CD14-positive monocyte (primary cell): ENCODE results near the gene ZNF552. TPM values are rescaled to one million over a fixed set of nuclear protein-coding genes. Genes with fewer than 3 reads are reported as not detected.

Source experiments
- DNase-seq, 3 donors: peaks; one replicate each; pipeline ENCODE4 v3.0.0-alpha.2; 2011 to 2022
- H2AFZ ChIP-seq: 2 replicates; pipeline ENCODE4 v1.6.0; 2012; ENCODE audit warnings: mild to moderate bottlenecking, low read depth, low read length, inconsistent platforms; ENCODE audit not compliant: insufficient read depth, poor library complexity, severe bottlenecking
- H3K27ac ChIP-seq, 2 donors: 1 replicate in 1 of 2; 2 replicates in 1 of 2; pipeline ENCODE4 v1.5.1; 2012 to 2013; ENCODE audit warnings: low read length in 2 of 2, control low read depth in 1 of 2, inconsistent platforms in 1 of 2, low read depth in 1 of 2, mild to moderate bottlenecking in 1 of 2
- H3K27me3 ChIP-seq, 2 donors: one replicate each; pipeline versions ENCODE4 v1.6.0 to v1.6.1; 2011 to 2013; ENCODE audit warnings: low read length in 2 of 2; ENCODE audit not compliant: control insufficient read depth in 2 of 2, insufficient read depth in 2 of 2
- H3K36me3 ChIP-seq, 2 donors: replicated peaks in 1 of 2; 1 replicate in 1 of 2; 2 replicates in 1 of 2; pipeline versions ENCODE4 v1.5.1 to v1.6.1; 2012 to 2013; ENCODE audit warnings: low read length in 2 of 2, control low read depth in 1 of 2, inconsistent platforms in 1 of 2, mild to moderate bottlenecking in 1 of 2; ENCODE audit not compliant: insufficient read depth in 2 of 2, control insufficient read depth in 1 of 2
- H3K4me1 ChIP-seq, 2 donors: 1 replicate in 1 of 2; 2 replicates in 1 of 2; pipeline versions ENCODE4 v1.5.1 to v1.6.1; 2012 to 2013; ENCODE audit warnings: low read length in 2 of 2, control low read depth in 1 of 2, inconsistent platforms in 1 of 2, mild to moderate bottlenecking in 1 of 2, moderate library complexity in 1 of 2; ENCODE audit not compliant: insufficient read depth in 2 of 2, control insufficient read depth in 1 of 2
- H3K4me2 ChIP-seq: replicated peaks from 2 replicates; pipeline ENCODE3; 2012; ENCODE audit warnings: low read length, moderate library complexity, mild to moderate bottlenecking; ENCODE audit not compliant: poor library complexity, severe bottlenecking; ENCODE audit errors: extremely low read depth
- H3K4me3 ChIP-seq, 3 experiments: fragments of 200-600 bp in 1 of 3; sonication (generic) in 1 of 3; replicated peaks in 1 of 3; 1 replicate in 2 of 3; 2 replicates in 1 of 3; pipeline ENCODE4 v1.5.1; 2011 to 2013; ENCODE audit warnings: low read length in 3 of 3, mild to moderate bottlenecking in 3 of 3, control low read depth in 2 of 3, low read depth in 2 of 3, inconsistent platforms in 1 of 3, moderate library complexity in 1 of 3
- H3K79me2 ChIP-seq: 2 replicates; pipeline ENCODE4 v1.6.0; 2012; ENCODE audit warnings: mild to moderate bottlenecking, control low read depth, inconsistent platforms, low read length, moderate library complexity; ENCODE audit not compliant: insufficient read depth
- H3K9ac ChIP-seq: 2 replicates; pipeline ENCODE4 v1.6.0; 2017; ENCODE audit warnings: low read length, mild to moderate bottlenecking; ENCODE audit not compliant: insufficient read depth, poor library complexity, severe bottlenecking
- H3K9me3 ChIP-seq, 2 donors: replicated peaks in 1 of 2; 1 replicate in 1 of 2; 2 replicates in 1 of 2; pipeline versions ENCODE4 v1.5.1 to v1.6.1; 2012 to 2013; ENCODE audit warnings: low read length in 2 of 2, control low read depth in 1 of 2; ENCODE audit not compliant: control insufficient read depth in 1 of 2, insufficient read depth in 1 of 2
- H4K20me1 ChIP-seq: 2 replicates; pipeline ENCODE4 v1.6.0; 2012; ENCODE audit warnings: mild to moderate bottlenecking, low read length, control low read depth, moderate library complexity; ENCODE audit not compliant: insufficient read depth
- H3K27ac Mint-ChIP-seq, 7 donors: one replicate each; pipeline ENCODE4 v1.8.0; 2020; ENCODE audit warnings: mild to moderate bottlenecking in 7 of 7, mixed read lengths in 7 of 7, moderate library complexity in 6 of 7, inconsistent platforms in 2 of 7
- H3K27me3 Mint-ChIP-seq, 3 donors: one replicate each; pipeline ENCODE4 v1.8.0; 2021 to 2022; ENCODE audit warnings: low read depth in 3 of 3, mild to moderate bottlenecking in 3 of 3, mixed read lengths in 3 of 3, moderate library complexity in 3 of 3, inconsistent platforms in 1 of 3
- H3K36me3 Mint-ChIP-seq, 2 donors: one replicate each; pipeline ENCODE4 v1.8.0; 2020; ENCODE audit warnings: mixed read lengths in 2 of 2, inconsistent platforms in 1 of 2, mild to moderate bottlenecking in 1 of 2
- H3K4me1 Mint-ChIP-seq: one replicate; pipeline ENCODE4 v1.8.0; 2020; ENCODE audit warnings: mild to moderate bottlenecking, mixed read lengths
- H3K4me3 Mint-ChIP-seq, 2 donors: one replicate each; pipeline ENCODE4 v1.8.0; 2020; ENCODE audit warnings: mild to moderate bottlenecking in 2 of 2, mixed read lengths in 2 of 2, moderate library complexity in 1 of 2
- H3K9me3 Mint-ChIP-seq, 7 donors: one replicate each; pipeline ENCODE4 v1.8.0; 2020 to 2022; ENCODE audit warnings: mixed read lengths in 7 of 7, mild to moderate bottlenecking in 6 of 7, moderate library complexity in 6 of 7, inconsistent platforms in 2 of 7
- CTCF ChIP-seq: fragments of 200-600 bp; IDR thresholded peaks from one replicate; pipeline ENCODE4 v1.8.0; 2022; ENCODE audit warnings: antibody characterized with exemption, mild to moderate bottlenecking
- WGBS: methylation state at CpG from one replicate; pipeline ENCODE4 v1.1.5; 2013; ENCODE audit warnings: missing lambda C conversion rate; ENCODE audit not compliant: insufficient coverage; 5-methylcytosine and 5-hydroxymethylcytosine counted together
- intact Hi-C, 2 donors: fragments of 100-400 bp; cut with micrococcal nuclease; formaldehyde crosslinking; loops; one replicate each; pipeline versions ENCODE4 v1.15.0 to v1.15.1; 2023
- polyA plus RNA-seq, 3 donors: library from polyadenylated mRNA; depleted of rRNA in 1 of 3; unstranded in 2 of 3; stranded (reverse) in 1 of 3; fragments of 300-500 nt in 2 of 3; fragments of >200 nt in 1 of 3; fragmentation: Illumina TruSeq in 2 of 3; gene quantifications; 1 replicate in 2 of 3; 2 replicates in 1 of 3; pipeline ENCODE4 v1.2.3, GENCODE V29; 2012 to 2021

ZNF552 gene
- polyA plus RNA-seq, 3 donors = 2.0 to 4.3 (median 2.9) TPM

GRCh38 chr19:57771417-57771816, 43.3 kb downstream of the ZNF552 start:
- Histone ChIP-seq H3K27me3 (no peaks in the 10 kb centered on the region), H3K9ac (no peak overlapping the region), H2AFZ (no peak overlapping the region), H3K4me2 (no peak overlapping the region), H3K4me3 (peak overlapping the region in 1 of 3 experiments; percentile 20), H3K27ac (no peak overlapping the region), H3K79me2 (peaks cover 63% of the 10 kb centered on the region), H4K20me1 (no peaks in the 10 kb centered on the region), H3K9me3 (peaks cover 68 to 78% of the 10 kb centered on the region in 2 donors), H3K36me3 (peaks cover 13 to 48% of the 10 kb centered on the region in 2 donors), H3K4me1 (peaks cover 11 to 18% of the 10 kb centered on the region in 2 donors)
- TF ChIP-seq CTCF = no peak
- no peak overlapping the region for H3K4me3 Mint-ChIP-seq
- H3K9me3 Mint-ChIP-seq = peaks cover 39 to 93% (median 84%) of the 10 kb centered on the region in 7 donors
- peak overlapping the region in 3 of 7 donors; percentile 15 to 52 (median 50) for H3K27ac Mint-ChIP-seq
- H3K36me3 Mint-ChIP-seq = peaks cover 40 to 68% of the 10 kb centered on the region in 2 donors
- DNase-seq = no peak
- intact Hi-C loops = loop anchor here in 1 of 2 donors (5.0 kb wide), 1 partner anchor 41 kb away; the partner anchor contains the start of gene ZNF552
- WGBS = 86% methylated on average over 2 of the region's 4 CpGs
- peaks cover 0 to 1% (median 0%) of the 10 kb centered on the region in 3 donors for H3K27me3 Mint-ChIP-seq
- peaks cover 27% of the 10 kb centered on the region for H3K4me1 Mint-ChIP-seq

- H3K79me2 ChIP-seq = peaks cover 44% of the 10 kb centered on the region
- peak within 1 kb of the TSS; percentile 88 to 93 for H3K4me3 Mint-ChIP-seq
Measured at GRCh38 chr19:57769345-57770131, 45.2 kb downstream of the ZNF552 start, which contains the start of gene ZNF586. Gene ZNF586, plus strand, starts transcription at chr19:57769676. Its CDS starts 167 bp downstream, at chr19:57769843.

More at GRCh38 chr19:57769345-57770131, 45.2 kb downstream of the ZNF552 start, which contains the start of gene ZNF586:
- Mint-ChIP-seq H3K36me3 (peaks cover 31 to 52% of the 10 kb centered on the region in 2 donors), H3K27me3 (peaks cover 0 to 1% (median 0%) of the 10 kb centered on the region in 3 donors), H3K4me1 (peaks cover 27% of the 10 kb centered on the region), H3K27ac (peak within 1 kb of the TSS; percentile 70 to 93 (median 89)), H3K9me3 (peaks cover 28 to 86% (median 75%) of the 10 kb centered on the region in 7 donors)
- peak within 1 kb of the TSS; percentile 71 for H3K9ac ChIP-seq
- H3K4me3 ChIP-seq = peak within 1 kb of the TSS; percentile 64 to 82 (median 77)
- DNase-seq = peak; percentile 90 to 95 (median 90)
- no peak for TF ChIP-seq CTCF
- H3K27me3 ChIP-seq = no peaks in the 10 kb centered on the region
- H4K20me1 ChIP-seq = no peaks in the 10 kb centered on the region
- intact Hi-C loops = loop anchor here (2.0 to 10.0 kb wide), 4 partner anchors 23 to 145 kb away; partner anchors contain the start of genes ZNF552 (in 2 of the 2), ZNF417 (in 1 of the 2) and ZNF776 (in 1 of the 2)
- WGBS = 4% methylated on average over 37 of the region's 61 CpGs
- H2AFZ ChIP-seq = peak within 1 kb of the TSS; percentile 81
- H3K4me1 ChIP-seq = peaks cover 11 to 18% of the 10 kb centered on the region in 2 donors
- peak within 1 kb of the TSS; percentile 66 to 77 for H3K27ac ChIP-seq
- H3K4me2 ChIP-seq = peak within 1 kb of the TSS; percentile 87
- H3K36me3 ChIP-seq = peaks cover 5 to 29% of the 10 kb centered on the region in 2 donors
- peaks cover 51 to 60% of the 10 kb centered on the region in 2 donors for H3K9me3 ChIP-seq
